OCI-LY3 (cell line): ENCODE data around the gene RTN4RL1.
A peak's percentile ranks its signal among the peaks of the same experiment; 100 is the strongest.
"Not testable (repeated sequence)": the region's sequence is repeated elsewhere in the genome, so short reads cannot be mapped to it uniquely, and the experiment has no call there.

Experiments used
- H2AFZ ChIP-seq: fragments of 200-600, 300-600 bp; shearing (Covaris generic); 2 replicates; pipeline ENCODE4 v1.6.0; 2014; ENCODE audit warnings: antibody characterized with exemption, low read depth, low read length
- H3K27ac ChIP-seq: fragments of 200-600, 300-600 bp; sonication (generic); 2 replicates; pipeline ENCODE4 v1.5.1; 2014; ENCODE audit warnings: mild to moderate bottlenecking, low read length, moderate library complexity, mixed read lengths
- H3K27me3 ChIP-seq: fragments of 200-600, 300-600 bp; sonication (generic); 2 replicates; pipeline ENCODE4 v1.6.1; 2014; ENCODE audit warnings: low read depth, low read length, mixed read lengths
- H3K36me3 ChIP-seq: fragments of 200-600, 300-600 bp; sonication (generic); replicated peaks from 2 replicates; pipeline ENCODE3; 2014; ENCODE audit warnings: low read depth, low read length, mixed read lengths
- H3K4me1 ChIP-seq: fragments of 300-600, 200-600 bp; sonication (generic); 2 replicates; pipeline ENCODE4 v1.6.1; 2014; ENCODE audit warnings: low read length, mixed read lengths
- H3K4me2 ChIP-seq: fragments of 200-600, 300-600 bp; sonication (generic); 2 replicates; pipeline ENCODE4 v1.6.1; 2014; ENCODE audit warnings: low read length, mixed read lengths
- H3K4me3 ChIP-seq: fragments of 300-600, 200-600 bp; sonication (generic); 2 replicates; pipeline ENCODE4 v1.5.1; 2014; ENCODE audit warnings: antibody characterized with exemption, mild to moderate bottlenecking, low read length, moderate library complexity
- H3K79me2 ChIP-seq: fragments of 300-600, 200-600 bp; shearing (Covaris generic); 2 replicates; pipeline ENCODE4 v1.6.1; 2014; ENCODE audit warnings: mild to moderate bottlenecking, low read length, mixed read lengths
- H3K9ac ChIP-seq: fragments of 300-600, 200-600 bp; shearing (Covaris generic); 2 replicates; pipeline ENCODE4 v1.6.0; 2014; ENCODE audit warnings: mild to moderate bottlenecking, low read length, moderate library complexity
- H3K9me3 ChIP-seq: fragments of 200-600, 300-600 bp; shearing (Covaris generic); 2 replicates; pipeline ENCODE4 v1.6.1; 2014; ENCODE audit warnings: low read length, mixed read lengths; ENCODE audit not compliant: insufficient read depth
- H4K20me1 ChIP-seq: fragments of 200-600, 300-600 bp; sonication (generic); 2 replicates; pipeline ENCODE4 v1.6.1; 2016; ENCODE audit warnings: low read length, mixed read lengths; ENCODE audit not compliant: insufficient read depth
- CTCF ChIP-seq: fragments of 200-600, 300-600 bp; sonication (generic); IDR thresholded peaks from 2 replicates; pipeline ENCODE4 v1.5.1; 2014; ENCODE audit warnings: antibody characterized with exemption, low read length, low read depth
- EZH2phosphoT487 ChIP-seq: fragments of 200-600 bp; shearing (Covaris generic); IDR thresholded peaks from 2 replicates; pipeline ENCODE4 v1.6.1; 2018; ENCODE audit warnings: antibody characterized with exemption, mixed run types, low read depth

RTN4RL1 gene

GRCh38 chr17:1897105-1897656, 128.0 kb downstream of the RTN4RL1 start:
- Histone ChIP-seq H3K79me2 (no peaks in the 10 kb centered on the region), H3K9ac (peak overlapping the region; percentile 68), H4K20me1 (no peaks in the 10 kb centered on the region), H3K4me3 (peak overlapping the region; percentile 72), H3K27ac (peak overlapping the region; percentile 100), H3K36me3 (peaks cover 40% of the 10 kb centered on the region), H3K9me3 (no peaks in the 10 kb centered on the region), H3K4me2 (peak overlapping the region; percentile 90), H3K4me1 (peaks cover 46% of the 10 kb centered on the region), H3K27me3 (no peaks in the 10 kb centered on the region), H2AFZ (no peak overlapping the region)
- no peak for TF ChIP-seq EZH2phosphoT487
- TF ChIP-seq CTCF = no peak

- peaks cover 46% of the 10 kb centered on the region for H3K4me1 ChIP-seq
- TF ChIP-seq EZH2phosphoT487 = no peak
- peak overlapping the region; percentile 68 for H3K9ac ChIP-seq
- H3K4me3 ChIP-seq = peak overlapping the region; percentile 72
- H4K20me1 ChIP-seq = no peaks in the 10 kb centered on the region
- H2AFZ ChIP-seq = no peak overlapping the region
- no peaks in the 10 kb centered on the region for H3K27me3 ChIP-seq
- peak overlapping the region; percentile 100 for H3K27ac ChIP-seq
- H3K36me3 ChIP-seq = peaks cover 40% of the 10 kb centered on the region
- H3K9me3 ChIP-seq = no peaks in the 10 kb centered on the region
- H3K79me2 ChIP-seq = no peaks in the 10 kb centered on the region
- peak overlapping the region; percentile 90 for H3K4me2 ChIP-seq
Observed at GRCh38 chr17:1896243-1897104, 128.7 kb downstream of the RTN4RL1 start.

GRCh38 chr17:1895479-1895878, 129.7 kb downstream of the RTN4RL1 start:
- H3K9me3 ChIP-seq, H2AFZ ChIP-seq, H3K79me2 ChIP-seq, H3K27me3 ChIP-seq, H4K20me1 ChIP-seq: not testable (repeated sequence)
- Histone ChIP-seq H3K36me3 (peaks cover 40% of the 10 kb centered on the region), H3K9ac (peak overlapping the region; percentile 68), H3K27ac (peak overlapping the region; percentile 100), H3K4me2 (peak overlapping the region; percentile 90), H3K4me1 (peaks cover 46% of the 10 kb centered on the region), H3K4me3 (0 out of 2 replicates have a peak overlapping the region, but pooled peaks have one; percentile 72)

GRCh38 chr17:1894753-1895339, 130.3 kb downstream of the RTN4RL1 start:
- Histone ChIP-seq H3K79me2 (no peaks in the 10 kb centered on the region), H3K4me1 (peaks cover 46% of the 10 kb centered on the region), H4K20me1 (no peaks in the 10 kb centered on the region), H3K9me3 (no peaks in the 10 kb centered on the region), H3K36me3 (peaks cover 39% of the 10 kb centered on the region), H3K9ac (peak overlapping the region; percentile 19; the same call in 1 of the 2 replicates), H3K27ac (peak overlapping the region; percentile 100), H3K4me2 (peak overlapping the region; percentile 13; the same call in 1 of the 2 replicates), H2AFZ (no peak overlapping the region), H3K27me3 (no peaks in the 10 kb centered on the region), H3K4me3 (no peak overlapping the region)
- TF ChIP-seq EZH2phosphoT487 (no peak), CTCF (no peak)
